Measurements from ENCODE around the gene ANKRD40CL.
A peak's percentile ranks its signal among the peaks of the same experiment; 100 is the strongest.

ANKRD40CL gene

DNA sequence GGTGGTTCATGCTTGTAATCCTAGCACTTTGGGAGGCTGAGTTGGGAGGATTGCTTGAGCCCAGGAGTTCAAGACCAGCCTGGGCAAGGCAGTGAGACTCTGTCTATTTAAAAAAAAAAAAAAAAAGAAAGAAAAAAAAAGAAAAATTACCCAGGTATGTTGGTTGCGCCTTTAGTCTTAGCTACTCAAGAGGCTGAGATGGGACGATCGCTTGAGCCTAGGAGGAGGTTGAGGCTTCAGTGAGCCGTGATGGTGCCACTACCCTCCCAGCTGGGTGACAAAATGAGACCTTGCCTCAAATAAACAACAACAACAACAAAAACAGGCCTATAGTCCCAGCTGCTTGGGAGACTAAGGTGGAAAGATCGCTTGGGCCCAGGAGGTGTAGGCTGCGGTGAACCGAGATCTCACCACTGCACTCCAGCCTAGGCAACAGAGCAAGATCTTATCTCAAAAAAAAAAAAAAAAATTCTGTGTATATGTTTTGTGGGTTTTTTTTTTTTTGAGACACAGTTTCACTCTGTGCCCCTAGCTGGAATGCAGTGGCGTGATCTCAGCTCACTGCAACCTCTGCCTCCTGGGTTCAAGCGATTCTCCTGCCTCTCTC is 12.5 kb upstream of the ANKRD40CL start:
- no peak overlapping the region for H3K4me3 ChIP-seq (ENCODE audit: low read depth, low read length)
- DNase-seq (ENCODE audit: low read depth), result no peak
- TF ChIP-seq, protein P1, sequence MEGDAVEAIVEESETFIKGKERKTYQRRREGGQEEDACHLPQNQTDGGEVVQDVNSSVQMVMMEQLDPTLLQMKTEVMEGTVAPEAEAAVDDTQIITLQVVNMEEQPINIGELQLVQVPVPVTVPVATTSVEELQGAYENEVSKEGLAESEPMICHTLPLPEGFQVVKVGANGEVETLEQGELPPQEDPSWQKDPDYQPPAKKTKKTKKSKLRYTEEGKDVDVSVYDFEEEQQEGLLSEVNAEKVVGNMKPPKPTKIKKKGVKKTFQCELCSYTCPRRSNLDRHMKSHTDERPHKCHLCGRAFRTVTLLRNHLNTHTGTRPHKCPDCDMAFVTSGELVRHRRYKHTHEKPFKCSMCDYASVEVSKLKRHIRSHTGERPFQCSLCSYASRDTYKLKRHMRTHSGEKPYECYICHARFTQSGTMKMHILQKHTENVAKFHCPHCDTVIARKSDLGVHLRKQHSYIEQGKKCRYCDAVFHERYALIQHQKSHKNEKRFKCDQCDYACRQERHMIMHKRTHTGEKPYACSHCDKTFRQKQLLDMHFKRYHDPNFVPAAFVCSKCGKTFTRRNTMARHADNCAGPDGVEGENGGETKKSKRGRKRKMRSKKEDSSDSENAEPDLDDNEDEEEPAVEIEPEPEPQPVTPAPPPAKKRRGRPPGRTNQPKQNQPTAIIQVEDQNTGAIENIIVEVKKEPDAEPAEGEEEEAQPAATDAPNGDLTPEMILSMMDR (IDR thresholded peaks at IDR 0.05; ENCODE audit: insufficient read depth, low read depth, low read length, missing control alignments), result no peak

DNA sequence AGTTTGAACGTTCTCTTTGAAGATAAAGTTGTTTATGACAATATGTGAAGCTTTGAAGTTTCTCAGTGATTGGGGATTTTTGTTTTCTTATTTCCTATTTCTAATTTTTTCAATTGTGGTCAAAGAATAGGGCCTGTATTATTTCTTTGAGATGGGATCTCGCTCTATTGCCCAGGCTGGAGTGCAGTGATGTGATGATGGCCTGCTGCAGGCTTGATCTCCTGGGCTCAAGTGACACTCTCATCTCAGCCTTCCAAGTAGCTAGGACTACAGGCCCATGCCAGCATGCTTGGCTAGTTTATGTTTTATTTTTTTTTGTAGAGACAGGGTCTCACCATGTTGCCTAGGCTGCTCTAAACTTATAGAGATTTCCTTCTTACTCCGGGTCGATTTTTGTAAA is 11.7 kb upstream of the ANKRD40CL start:
- no peak overlapping the region for H3K4me3 ChIP-seq (ENCODE audit: low read depth, low read length)
- TF ChIP-seq, protein P1 (IDR thresholded peaks at IDR 0.05; ENCODE audit: insufficient read depth, low read depth, low read length, missing control alignments), result no peak

DNA sequence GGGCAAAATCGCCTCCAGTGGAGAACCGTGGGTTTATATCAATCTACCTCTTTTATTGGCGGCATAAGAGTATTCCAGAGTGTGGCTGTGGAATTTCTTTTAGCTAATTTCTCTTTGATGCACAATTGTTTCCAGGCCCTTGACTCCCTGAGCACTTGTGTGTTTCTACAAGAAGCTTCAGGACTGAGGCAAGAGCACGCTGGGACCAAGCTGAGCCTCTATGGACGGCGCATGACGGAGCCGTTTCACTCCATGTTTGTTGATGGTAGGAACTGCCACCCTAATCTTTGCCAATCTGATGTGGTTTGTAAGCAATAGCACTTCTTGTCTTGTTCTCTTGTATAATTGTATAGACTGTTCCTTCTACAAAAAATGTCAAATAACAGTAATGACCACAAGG is 11.2 kb upstream of the ANKRD40CL start:
- no peak for DNase-seq (ENCODE audit: low read depth)
- TF ChIP-seq, protein P1 (IDR thresholded peaks at IDR 0.05; ENCODE audit: insufficient read depth, low read depth, low read length, missing control alignments), result no peak
- no peak overlapping the region for H3K4me3 ChIP-seq (ENCODE audit: low read depth, low read length)

More for the DNA sequence above, 11.7 kb upstream of the ANKRD40CL start:
- no peak for DNase-seq (ENCODE audit: low read depth)

DNA sequence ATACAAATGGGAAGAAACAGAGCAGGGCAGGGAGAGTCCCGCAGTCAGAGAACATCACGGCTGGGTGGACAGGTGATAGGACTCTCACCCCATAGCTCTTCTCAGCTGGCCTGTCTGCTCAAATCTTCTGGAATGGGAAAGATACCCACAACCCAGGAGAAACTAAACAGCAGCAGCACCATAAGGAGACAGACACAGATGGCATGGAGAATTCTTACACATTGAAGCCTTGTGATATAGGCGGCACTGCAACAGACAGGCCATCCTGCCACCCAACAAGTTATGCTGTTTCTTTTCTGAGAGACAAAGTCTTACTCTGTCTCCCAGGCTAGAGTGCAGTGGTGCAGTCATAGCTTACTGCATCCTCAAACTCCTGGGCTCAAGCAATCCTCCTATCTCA is 8.6 kb upstream of the ANKRD40CL start:
- DNase-seq (ENCODE audit: low read depth), result no peak
- H3K4me3 ChIP-seq (ENCODE audit: low read depth, low read length), result no peak overlapping the region
- TF ChIP-seq, protein P1 (IDR thresholded peaks at IDR 0.05; ENCODE audit: insufficient read depth, low read depth, low read length, missing control alignments), result no peak

DNA sequence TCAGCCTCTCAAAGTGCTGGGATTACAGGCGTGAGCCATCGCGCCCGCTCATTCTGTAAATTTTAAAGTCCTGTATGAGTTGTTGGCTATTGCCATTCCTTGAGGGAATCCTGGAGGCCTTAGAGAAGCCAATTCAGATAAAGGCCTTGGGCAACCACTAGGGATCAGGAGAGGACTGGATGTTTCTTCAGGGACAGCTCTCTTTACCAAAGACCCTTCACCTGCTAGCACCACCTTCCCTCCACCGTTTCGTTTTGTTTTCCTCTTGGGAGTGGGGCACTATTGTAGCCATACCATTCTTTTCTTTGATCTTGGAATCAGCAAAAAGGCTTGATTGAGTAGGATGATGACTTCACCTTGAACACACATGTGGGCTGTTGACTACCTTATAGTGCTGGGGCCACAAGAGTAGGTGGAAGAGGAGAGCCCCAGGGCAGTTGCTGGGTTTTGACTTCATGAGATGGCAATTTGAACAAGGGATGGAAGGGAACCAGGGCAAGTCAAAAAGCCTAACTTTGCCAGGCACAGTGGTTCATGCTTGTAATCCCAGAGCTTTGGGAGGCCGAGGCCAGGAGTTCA is 7.0 kb upstream of the ANKRD40CL start:
- no peak for DNase-seq (ENCODE audit: low read depth)
- TF ChIP-seq, protein P1 (IDR thresholded peaks at IDR 0.05; ENCODE audit: insufficient read depth, low read depth, low read length, missing control alignments), result no peak
- H3K4me3 ChIP-seq (ENCODE audit: low read depth, low read length), result no peak overlapping the region

DNA sequence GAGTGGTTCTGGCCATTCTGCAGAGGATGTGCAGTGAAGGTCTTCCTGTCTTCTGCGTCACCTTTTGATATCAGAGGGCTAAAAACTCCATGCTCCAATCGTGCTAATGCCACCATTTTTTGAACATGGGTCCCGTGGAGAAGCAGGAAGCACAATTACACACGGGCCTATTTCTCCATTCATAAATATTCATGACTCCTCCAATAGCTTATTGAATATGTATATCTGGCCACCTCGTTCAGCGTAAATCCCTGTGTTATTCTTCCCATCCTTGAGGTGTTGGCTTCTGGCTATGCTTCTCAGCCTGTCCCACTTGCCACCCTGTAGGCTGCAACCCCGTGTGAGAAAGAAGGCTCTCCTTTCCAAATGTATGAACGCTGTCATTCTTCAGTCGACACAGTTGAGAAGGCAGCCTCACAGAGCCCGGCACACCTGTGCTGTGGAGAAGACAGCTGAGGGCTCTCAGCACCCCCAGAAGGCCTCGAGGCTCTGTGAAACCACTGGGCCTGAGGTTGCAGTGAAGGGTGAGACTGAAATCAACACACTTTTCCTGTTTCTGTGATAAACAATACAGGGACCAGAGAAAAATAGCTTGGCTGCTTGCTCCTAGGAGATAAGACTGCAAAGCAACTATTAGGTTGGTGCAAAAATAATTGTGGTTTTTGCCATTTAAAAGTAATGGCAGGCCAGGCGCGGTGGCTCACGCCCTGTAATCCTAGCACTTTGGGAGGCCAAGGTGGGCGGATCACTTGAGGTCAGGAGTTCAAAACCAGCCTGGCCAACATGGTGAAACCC is 4.9 kb upstream of the ANKRD40CL start:
- H3K4me3 ChIP-seq (ENCODE audit: low read depth, low read length), result no peak overlapping the region
- DNase-seq (ENCODE audit: low read depth), result peak; percentile 73
- TF ChIP-seq, protein P1 (IDR thresholded peaks at IDR 0.05; ENCODE audit: insufficient read depth, low read depth, low read length, missing control alignments), result no peak

All from GM12865 (cell line).